22Rv1 (cell line): ENCODE results near the gene HSPB2.

Experiments used
- H3K27ac ChIP-seq: fragments of 450-650 bp; 2 replicates; pipeline ENCODE4 v1.5.1; 2017
- CTCF ChIP-seq: fragments of 450-650 bp; IDR thresholded peaks from 2 replicates; pipeline ENCODE4 v1.5.1; 2017; ENCODE audit warnings: mild to moderate bottlenecking
- ZFX ChIP-seq: fragments of 450-650 bp; IDR thresholded peaks from 2 replicates; pipeline ENCODE4 v1.6.1; 2017; ENCODE audit warnings: antibody characterized with exemption, borderline replicate concordance

HSPB2 gene

GRCh38 chr11:111909378-111909777 is 3.2 kb upstream of the HSPB2 start:
- TF ChIP-seq ZFX, result no peak
- TF ChIP-seq CTCF, result no peak
- H3K27ac ChIP-seq, result no peak overlapping the region

- TF ChIP-seq ZFX, result no peak
- no peak overlapping the region for H3K27ac ChIP-seq
Measured at GRCh38 chr11:111910676-111911562, 1.6 kb upstream of the HSPB2 start.

- TF ChIP-seq CTCF (no peak), ZFX (no peak)
- H3K27ac ChIP-seq, result no peak within 1 kb of the TSS
Measured at GRCh38 chr11:111911563-111912401, 752 bp upstream of the HSPB2 start, which contains the start of gene CRYAB. CRYAB (minus strand) TSS chr11:111911770; CDS start chr11:111911724, 46 bp downstream.

- TF ChIP-seq ZFX (no peak), CTCF (no peak)
- no peak overlapping the region for H3K27ac ChIP-seq
Measured at GRCh38 chr11:111913031-111913861, 712 bp downstream of the HSPB2 start.

GRCh38 chr11:111913997-111914396 is 1.5 kb downstream of the HSPB2 start:
- no peak overlapping the region for H3K27ac ChIP-seq
- TF ChIP-seq ZFX, result no peak
- TF ChIP-seq CTCF, result no peak

- H3K27ac ChIP-seq, result no peak overlapping the region
- TF ChIP-seq ZFX (no peak), CTCF (no peak)
Measured at GRCh38 chr11:111916768-111917167, 4.2 kb downstream of the HSPB2 start.

GRCh38 chr11:111917312-111917711 is 4.8 kb downstream of the HSPB2 start:
- TF ChIP-seq ZFX (no peak), CTCF (no peak)
- no peak overlapping the region for H3K27ac ChIP-seq
